ENCODE data around the gene CCDC63. TPM values are rescaled to one million over a fixed set of nuclear protein-coding genes. Genes with fewer than 3 reads are reported as not detected.

Gene CCDC63
- total RNA-seq, 2 experiments from 2014 or later, result not detected

GRCh38 chr12:110921262-110921661 lies 74.5 kb downstream of the CCDC63 start:
- no peak overlapping the region for H3K4me3 ChIP-seq (ENCODE audit: low read depth, low read length, poor library complexity, severe bottlenecking)
- TF ChIP-seq CTCF (conservative IDR thresholded peaks at IDR 0.05; ENCODE audit: low read length), result no peak
- no peak for TF ChIP-seq EZH2phosphoT487 (IDR thresholded peaks at IDR 0.05; ENCODE audit: borderline replicate concordance, low read depth, low read length)
- ChIA-PET CTCF (ENCODE audit: unreplicated experiment) (no interaction called here), POLR2A (interaction anchor here (0.6 kb wide), 1 partner anchor 23 kb away, joined by 5 read pairs; no protein-coding TSS in a partner anchor)
- no peaks in the 10 kb centered on the region for H3K36me3 ChIP-seq (ENCODE audit: insufficient read depth, low read length)
- H3K4me1 ChIP-seq (ENCODE audit: insufficient read depth, low read length, poor library complexity, severe bottlenecking), result peaks cover 9% of the 10 kb centered on the region
- H3K9me3 ChIP-seq (ENCODE audit: low read length), result no peaks in the 10 kb centered on the region
- intact Hi-C loops (cut with micrococcal nuclease; ENCODE audit: unreplicated experiment), result no loop called here
- H2AFZ ChIP-seq (ENCODE audit: low read length), result no peak overlapping the region
- H3K4me2 ChIP-seq (ENCODE audit: low read length), result no peak overlapping the region
- no TSS peak for BruUV-seq (replicated peaks)
- H4K20me1 ChIP-seq (ENCODE audit: insufficient read depth, low read length), result no peaks in the 10 kb centered on the region
- no peak for DNase-seq (ENCODE audit: low spot score)
- H3K9me2 ChIP-seq (ENCODE audit: insufficient read depth, low read length), result no peaks in the 10 kb centered on the region
- no peaks in the 10 kb centered on the region for H3K79me2 ChIP-seq (ENCODE audit: insufficient read depth, low read depth, low read length)
- H3K27ac ChIP-seq (ENCODE audit: low read depth, low read length, poor library complexity, severe bottlenecking), result no peak overlapping the region

DNA sequence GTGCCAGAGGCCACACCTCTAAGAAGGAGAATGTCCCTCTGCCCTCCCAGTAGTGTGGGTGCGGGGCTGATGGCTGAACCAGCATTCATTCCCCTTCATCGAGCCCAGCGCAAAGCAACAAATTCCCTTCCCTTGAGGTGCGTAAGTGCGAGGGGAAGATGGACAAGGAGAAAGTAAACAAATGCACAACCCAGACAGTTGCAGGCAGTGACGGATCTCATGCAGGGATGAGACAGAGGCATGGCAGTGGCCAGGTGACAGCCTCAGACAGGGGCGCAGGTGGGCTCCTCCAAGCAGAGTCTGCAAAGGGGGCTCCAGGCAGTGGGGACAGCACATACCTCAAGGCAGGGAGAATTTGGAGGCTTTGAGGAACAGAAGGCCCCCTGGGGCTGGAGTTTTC lies 75.9 kb downstream of the CCDC63 start:
- ChIA-PET POLR2A (interaction anchor here (0.8 kb wide), 1 partner anchor 8 kb away, joined by 3 read pairs; no protein-coding TSS in a partner anchor), CTCF (ENCODE audit: unreplicated experiment) (interaction anchor here (0.6 kb wide), 1 partner anchor 173 kb away, joined by 3 read pairs; no protein-coding TSS in a partner anchor)
- H3K27ac ChIP-seq (ENCODE audit: low read depth, low read length, poor library complexity, severe bottlenecking), result no peak overlapping the region
- H2AFZ ChIP-seq (ENCODE audit: low read length), result no peak overlapping the region
- TF ChIP-seq CTCF (conservative IDR thresholded peaks at IDR 0.05; ENCODE audit: low read length) (no peak), EZH2phosphoT487 (IDR thresholded peaks at IDR 0.05; ENCODE audit: borderline replicate concordance, low read depth, low read length) (no peak)
- no peaks in the 10 kb centered on the region for H3K9me3 ChIP-seq (ENCODE audit: low read length)
- no peaks in the 10 kb centered on the region for H3K36me3 ChIP-seq (ENCODE audit: insufficient read depth, low read length)
- H3K79me2 ChIP-seq (ENCODE audit: insufficient read depth, low read depth, low read length), result no peaks in the 10 kb centered on the region
- BruUV-seq (replicated peaks), result no TSS peak
- H3K4me2 ChIP-seq (ENCODE audit: low read length), result no peak overlapping the region
- H3K9me2 ChIP-seq (ENCODE audit: insufficient read depth, low read length), result no peaks in the 10 kb centered on the region
- no peak for DNase-seq (ENCODE audit: low spot score)
- intact Hi-C loops (cut with micrococcal nuclease; ENCODE audit: unreplicated experiment), result no loop called here
- no peaks in the 10 kb centered on the region for H4K20me1 ChIP-seq (ENCODE audit: insufficient read depth, low read length)
- peaks cover 6% of the 10 kb centered on the region for H3K4me1 ChIP-seq (ENCODE audit: insufficient read depth, low read length, poor library complexity, severe bottlenecking)
- H3K4me3 ChIP-seq (ENCODE audit: low read depth, low read length, poor library complexity, severe bottlenecking), result no peak overlapping the region

DNA sequence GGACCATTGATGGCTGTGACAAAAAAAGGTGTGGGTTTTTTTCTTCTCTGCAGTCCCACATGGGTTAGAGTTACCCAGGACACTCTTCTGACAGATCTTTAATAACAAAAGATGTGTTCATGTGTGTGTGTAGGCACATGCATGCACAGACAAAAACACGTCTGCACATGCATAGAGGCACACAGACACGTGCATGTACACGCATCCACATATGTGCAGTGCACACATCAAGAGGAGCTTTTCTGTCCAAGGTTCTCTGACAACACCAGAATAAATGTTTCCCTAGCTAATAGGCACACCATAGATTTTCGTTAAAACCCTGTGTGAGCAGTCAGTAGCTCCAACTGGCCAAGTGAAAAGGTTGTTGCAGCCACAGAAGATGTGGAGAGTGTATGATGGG lies 76.4 kb downstream of the CCDC63 start:
- CTCF ChIA-PET (ENCODE audit: unreplicated experiment), result interaction anchor here (0.6 kb wide), 1 partner anchor 173 kb away, joined by 3 read pairs; no protein-coding TSS in a partner anchor
- no peaks in the 10 kb centered on the region for H3K9me3 ChIP-seq (ENCODE audit: low read length)
- H3K9me2 ChIP-seq (ENCODE audit: insufficient read depth, low read length), result no peaks in the 10 kb centered on the region
- intact Hi-C loops (cut with micrococcal nuclease; ENCODE audit: unreplicated experiment), result no loop called here
- H4K20me1 ChIP-seq (ENCODE audit: insufficient read depth, low read length), result no peaks in the 10 kb centered on the region
- no peak overlapping the region for H3K27ac ChIP-seq (ENCODE audit: low read depth, low read length, poor library complexity, severe bottlenecking)
- H3K36me3 ChIP-seq (ENCODE audit: insufficient read depth, low read length), result no peaks in the 10 kb centered on the region
- no TSS peak for BruUV-seq (replicated peaks)
- H3K4me1 ChIP-seq (ENCODE audit: insufficient read depth, low read length, poor library complexity, severe bottlenecking), result peaks cover 2% of the 10 kb centered on the region
- H3K4me3 ChIP-seq (ENCODE audit: low read depth, low read length, poor library complexity, severe bottlenecking), result no peak overlapping the region
- TF ChIP-seq CTCF (conservative IDR thresholded peaks at IDR 0.05; ENCODE audit: low read length), result no peak
- no peak for TF ChIP-seq EZH2phosphoT487 (IDR thresholded peaks at IDR 0.05; ENCODE audit: borderline replicate concordance, low read depth, low read length)
- no peak overlapping the region for H3K4me2 ChIP-seq (ENCODE audit: low read length)
- POLR2A ChIA-PET, result interaction anchor here (0.6 to 0.8 kb wide), 2 partner anchors 9 to 13 kb away, joined by 3 read pairs; no protein-coding TSS in a partner anchor
- no peak for DNase-seq (ENCODE audit: low spot score)
- H2AFZ ChIP-seq (ENCODE audit: low read length), result no peak overlapping the region
- H3K79me2 ChIP-seq (ENCODE audit: insufficient read depth, low read depth, low read length), result no peaks in the 10 kb centered on the region

Data from OCI-LY7 (cell line).